ENCODE results near the gene DHX57.

GRCh38 chr2:38866773-38867443 lies 8.8 kb downstream of the DHX57 start:
- TF ChIP-seq TARDBP (IDR thresholded peaks at IDR 0.05) (no peak), SP1 (IDR thresholded peaks at IDR 0.05) (no peak), ELF4 (IDR thresholded peaks at IDR 0.05) (no peak), FOXA1 (IDR thresholded peaks at IDR 0.05) (no peak), ARNT (IDR thresholded peaks at IDR 0.05) (no peak), ZNF384 (IDR thresholded peaks at IDR 0.05) (no peak), SUZ12 (IDR thresholded peaks at IDR 0.05) (no peak), HDGF (IDR thresholded peaks at IDR 0.05; ENCODE audit: borderline replicate concordance) (no peak), BHLHE40 (IDR thresholded peaks at IDR 0.05; ENCODE audit: borderline replicate concordance) (no peak), LEF1 (IDR thresholded peaks at IDR 0.05; ENCODE audit: borderline replicate concordance) (no peak), FOXM1 (IDR thresholded peaks at IDR 0.05; ENCODE audit: borderline replicate concordance) (no peak), NFRKB (IDR thresholded peaks at IDR 0.05) (no peak)
- TF ChIP-seq, protein P1, sequence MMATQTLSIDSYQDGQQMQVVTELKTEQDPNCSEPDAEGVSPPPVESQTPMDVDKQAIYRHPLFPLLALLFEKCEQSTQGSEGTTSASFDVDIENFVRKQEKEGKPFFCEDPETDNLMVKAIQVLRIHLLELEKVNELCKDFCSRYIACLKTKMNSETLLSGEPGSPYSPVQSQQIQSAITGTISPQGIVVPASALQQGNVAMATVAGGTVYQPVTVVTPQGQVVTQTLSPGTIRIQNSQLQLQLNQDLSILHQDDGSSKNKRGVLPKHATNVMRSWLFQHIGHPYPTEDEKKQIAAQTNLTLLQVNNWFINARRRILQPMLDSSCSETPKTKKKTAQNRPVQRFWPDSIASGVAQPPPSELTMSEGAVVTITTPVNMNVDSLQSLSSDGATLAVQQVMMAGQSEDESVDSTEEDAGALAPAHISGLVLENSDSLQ (IDR thresholded peaks at IDR 0.05), result no peak
